K562 (cell line): ENCODE measurements around the gene NRN1L. TPM values are rescaled to one million over a fixed set of nuclear protein-coding genes. Genes with fewer than 3 reads are reported as not detected.
A peak's percentile ranks its signal among the peaks of the same experiment; 100 is the strongest.

Experiments
- ATAC-seq: fragments of 200-7000 bp; cut with Tn5 transposase; 3 replicates; pipeline ENCODE4 v1.9.1; 2020; ENCODE audit warnings: moderate library complexity
- BruUV-seq: library from RNA; stranded (reverse); fragments of 400-500 nt; replicated peaks from 2 replicates; lab custom pipeline; 2021; lab: Mats Ljungman, UMichigan
- CTCF ChIA-PET: fragments of 300-600 bp; formaldehyde crosslinking; extraction: SDS; loops from one replicate; lab custom pipeline; 2021; ENCODE audit warnings: low intra/inter-chr PET ratio; lab: Yijun Ruan, JAX
- POLR2A ChIA-PET: fragments of 300-600, 350-650 bp; sonication (Branson Sonifier 250); formaldehyde crosslinking; extraction: SDS; loops from one replicate; lab custom pipeline; 2021; ENCODE audit warnings: antibody characterized with exemption, inconsistent platforms; lab: Yijun Ruan, JAX
- DNase-seq, 4 experiments: peaks; one replicate each; pipeline versions ENCODE4 v3.0.0 to v3.0.0-alpha.2; 2011 to 2018; ENCODE audit warnings: low spot score in 3 of 4, mixed read lengths in 3 of 4; ENCODE audit errors: extremely low read depth in 1 of 4
- FAIRE-seq: peaks from 2 replicates; lab custom pipeline; 2011; peaks lifted over from hg19 to GRCh38; lab: Jason Lieb, UNC
- H2AFZ ChIP-seq: 2 replicates; pipeline ENCODE4 v1.6.0; 2011; ENCODE audit warnings: low read depth, low read length, control low read depth, inconsistent platforms
- H3K27ac ChIP-seq: fragments of 200-600 bp; 3 replicates; pipeline ENCODE4 v1.8.0; 2011; ENCODE audit warnings: low read depth, mild to moderate bottlenecking, control low read depth, inconsistent platforms, low read length, moderate library complexity, mixed read lengths; ENCODE audit errors: extremely low read depth
- H3K27me3 ChIP-seq, 2 experiments: fragments of 300-600 bp in 1 of 2; 2 replicates in 1 of 2; 3 replicates in 1 of 2; pipeline versions ENCODE4 v1.6.0 to v1.8.0; 2011; ENCODE audit warnings: inconsistent platforms in 2 of 2, low read length in 2 of 2, mild to moderate bottlenecking in 1 of 2, mixed read lengths in 1 of 2, moderate library complexity in 1 of 2; ENCODE audit not compliant: control insufficient read depth in 2 of 2, insufficient read depth in 2 of 2
- H3K36me3 ChIP-seq: fragments of 300-600 bp; 3 replicates; pipeline ENCODE4 v1.8.0; 2011; ENCODE audit warnings: mild to moderate bottlenecking, low read length, inconsistent platforms; ENCODE audit not compliant: control insufficient read depth, insufficient read depth
- H3K4me1 ChIP-seq, 2 experiments: fragments of 200-600 bp in 1 of 2; replicated peaks in 1 of 2; 2 replicates in 1 of 2; 3 replicates in 1 of 2; pipeline versions ENCODE4 v1.5.1 to v1.8.0; 2011; ENCODE audit warnings: inconsistent platforms in 2 of 2, low read length in 2 of 2, mild to moderate bottlenecking in 1 of 2, mixed read lengths in 1 of 2, moderate library complexity in 1 of 2; ENCODE audit not compliant: control insufficient read depth in 2 of 2, insufficient read depth in 2 of 2
- H3K4me2 ChIP-seq: 2 replicates; pipeline ENCODE4 v1.6.1; 2011; ENCODE audit warnings: low read length, control low read depth, inconsistent platforms, mixed read lengths; ENCODE audit not compliant: insufficient read depth
- H3K4me3 ChIP-seq: fragments of 200-600 bp; sonication (generic), shearing (Covaris generic); 2 replicates; pipeline ENCODE4 v1.5.1; 2016; ENCODE audit warnings: control low read depth, inconsistent platforms
- H3K79me2 ChIP-seq: fragments of 200-600 bp; 3 replicates; pipeline ENCODE4 v1.8.0; 2011; ENCODE audit warnings: low read length, inconsistent platforms; ENCODE audit not compliant: control insufficient read depth, insufficient read depth
- H3K9ac ChIP-seq, 2 experiments: 2 replicates each; pipeline versions ENCODE4 v1.6.0 to v1.6.1; 2011; ENCODE audit warnings: low read depth in 2 of 2, low read length in 2 of 2, control low read depth in 1 of 2, inconsistent platforms in 1 of 2, mild to moderate bottlenecking in 1 of 2, mixed read lengths in 1 of 2; ENCODE audit not compliant: insufficient read depth in 1 of 2
- H3K9me1 ChIP-seq: one replicate; pipeline ENCODE4 v1.6.0; 2011; ENCODE audit warnings: inconsistent platforms, mild to moderate bottlenecking, low read length, moderate library complexity; ENCODE audit not compliant: control insufficient read depth, insufficient read depth
- H3K9me3 ChIP-seq: replicated peaks from 2 replicates; pipeline ENCODE4 v1.5.1; 2011; ENCODE audit warnings: low read depth, low read length, inconsistent platforms; ENCODE audit not compliant: control insufficient read depth, insufficient read depth
- H4K20me1 ChIP-seq: replicated peaks from 2 replicates; pipeline ENCODE4 v1.6.1; 2011; ENCODE audit warnings: low read length, inconsistent platforms, mixed read lengths; ENCODE audit not compliant: control insufficient read depth, insufficient read depth
- CEBPG ChIP-seq, 3 experiments: fragments of 200-800 bp in 1 of 3; sonication (Bioruptor generic) in 1 of 3; sonication (generic) in 1 of 3; formaldehyde crosslinking in 1 of 3; IDR thresholded peaks in 2 of 3; conservative IDR thresholded peaks in 1 of 3; 2 replicates each; pipeline versions ENCODE4 v1.6.1 to v1.8.0; 2016 to 2022; ENCODE audit warnings: missing compliant biosample characterization in 2 of 3, missing genetic modification characterization in 2 of 3, mild to moderate bottlenecking in 1 of 3, missing genetic modification reagents in 1 of 3
- DDX20 ChIP-seq: fragments of 450-650 bp; IDR thresholded peaks from 2 replicates; pipeline ENCODE4 v1.6.1; 2016; ENCODE audit warnings: missing genetic modification characterization, low read depth, mild to moderate bottlenecking, missing compliant biosample characterization, moderate library complexity
- DIDO1 ChIP-seq: fragments of 450-650 bp; IDR thresholded peaks from 2 replicates; pipeline ENCODE4 v1.6.1; 2016; ENCODE audit warnings: low read depth, missing biosample characterization, missing genetic modification characterization
- ELF1 ChIP-seq: fragments of 200-800 bp; sonication (Bioruptor generic); IDR thresholded peaks from 2 replicates; pipeline ENCODE4 v1.6.1; 2016; ENCODE audit warnings: missing genetic modification characterization, missing compliant biosample characterization
- EP300 ChIP-seq: IDR thresholded peaks from 2 replicates; pipeline ENCODE4 v1.6.1; 2012; ENCODE audit warnings: low read length, improper control_type of control experiment
- SAFB ChIP-seq: fragments of 200-400 bp; formaldehyde crosslinking; IDR thresholded peaks from 2 replicates; pipeline ENCODE4 v1.6.1; 2017; ENCODE audit warnings: low read depth, low read length, borderline replicate concordance
- SIX5 ChIP-seq, 2 experiments: IDR thresholded peaks; 2 replicates each; pipeline ENCODE4 v1.6.1; 2011; ENCODE audit warnings: low read length in 2 of 2, borderline replicate concordance in 1 of 2, low read depth in 1 of 2, mild to moderate bottlenecking in 1 of 2, moderate library complexity in 1 of 2; ENCODE audit not compliant: insufficient read depth in 1 of 2
- SMARCE1 ChIP-seq: fragments of 450-650 bp; IDR thresholded peaks from 2 replicates; pipeline ENCODE4 v1.7.1; 2016; ENCODE audit warnings: mild to moderate bottlenecking
- ZNF583 ChIP-seq: fragments of 250-450 bp; sonication (Bioruptor Pico); IDR thresholded peaks from 2 replicates; pipeline ENCODE4 v1.4.0; 2020
- ZNF766 ChIP-seq: fragments of 200-800 bp; sonication (Bioruptor generic); conservative IDR thresholded peaks from 2 replicates; pipeline ENCODE4 v1.6.1; 2016; ENCODE audit warnings: missing genetic modification characterization, missing compliant biosample characterization
- ZNF830 ChIP-seq: fragments of 250-450 bp; sonication (Bioruptor Pico); IDR thresholded peaks from 2 replicates; pipeline ENCODE4 v1.5.0; 2021; ENCODE audit warnings: mild to moderate bottlenecking
- WGBS: fragments of 100-300 bp; shearing (Covaris generic); methylation state at CpG from one replicate; pipeline ENCODE4 v1.1.6; 2016; ENCODE audit warnings: low coverage, mixed read lengths; ENCODE audit not compliant: insufficient coverage; ENCODE audit errors: missing lambda C conversion rate; 5-methylcytosine and 5-hydroxymethylcytosine counted together
- in situ Hi-C: fragments of 300-500 bp; cut with MboI; formaldehyde crosslinking; loops from 4 replicates; pipeline ENCODE4 v1.15.0; 2018; ENCODE audit warnings: inconsistent platforms, mixed read lengths
- intact Hi-C: fragments of 100-400 bp; cut with micrococcal nuclease; formaldehyde crosslinking; loops from 2 replicates; pipeline ENCODE4 v1.14.2; 2022
- polyA plus RNA-seq, 8 experiments: library from polyadenylated mRNA; depleted of rRNA in 4 of 8; stranded (reverse) in 5 of 8; unstranded in 3 of 8; fragments of >200 nt; fragmentation: Nextera tagmentation in 2 of 8; fragmentation: Illumina TruSeq in 1 of 8; extraction: Ambion mirVana in 2 of 8; extraction: Trizol in 1 of 8; gene quantifications; 2 replicates each; pipeline versions ENCODE4 v1.2.1 to v1.2.3, GENCODE V29; 2011 to 2014; ENCODE audit warnings: inconsistent platforms in 1 of 8, missing spikeins in 1 of 8
- total RNA-seq, 7 experiments: library from RNA; depleted of rRNA in 6 of 7; stranded (reverse); fragments of >200 nt in 6 of 7; fragmentation: Illumina TruSeq in 2 of 7; extraction: Trizol in 2 of 7; gene quantifications; 2 replicates each; pipeline versions ENCODE4 v1.2.1 to v1.2.3, GENCODE V29; 2011 to 2021; ENCODE audit warnings: low replicate concordance in 1 of 7
- TF ChIP-seq, protein P1 (sequence below): IDR thresholded peaks from 2 replicates; pipeline ENCODE4 v1.6.1; 2011; ENCODE audit warnings: borderline replicate concordance, low read depth, mild to moderate bottlenecking, moderate library complexity, low read length; ENCODE audit not compliant: insufficient read depth, poor library complexity, severe bottlenecking
- TF ChIP-seq, protein P2 (sequence below): sonication (generic); formaldehyde crosslinking; IDR thresholded peaks from 2 replicates; pipeline ENCODE4 v1.8.1; 2023; ENCODE audit warnings: missing genetic modification reagents, mild to moderate bottlenecking, borderline replicate concordance
- TF ChIP-seq, protein P3 (sequence below): fragments of 450-650 bp; formaldehyde crosslinking; IDR thresholded peaks from 2 replicates; pipeline ENCODE4 v1.4.0; 2022; ENCODE audit warnings: missing genetic modification characterization

NRN1L gene
- total and polyA plus RNA-seq, 9 of the 15 experiments (the other 6 are each of a cell fraction or from before 2014, with no cell fraction given), result 0.22 to 0.86 (median 0.61) TPM; not detected in 5

DNA sequence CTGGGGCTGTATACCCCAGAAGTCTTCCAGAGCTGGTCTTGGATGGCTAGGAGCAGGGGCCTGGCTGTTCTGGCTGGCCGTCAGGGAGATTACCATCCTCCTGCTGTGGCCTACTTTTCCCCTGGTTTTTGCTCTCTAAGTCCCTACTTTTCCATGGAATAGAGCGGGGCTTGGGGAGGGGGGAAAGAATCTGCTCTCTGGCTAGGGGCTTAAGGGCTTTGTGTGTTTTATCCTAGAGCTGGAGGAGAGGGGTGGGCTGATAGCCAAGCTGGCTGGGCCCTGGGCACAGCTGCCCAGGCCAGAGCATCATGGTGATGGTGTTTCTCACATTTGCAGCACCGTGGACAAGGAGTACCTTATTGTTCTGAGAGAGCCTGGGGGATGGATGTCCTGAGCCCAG is 3.6 kb downstream of the NRN1L start:
- no peak overlapping the region for H3K4me2 ChIP-seq
- in situ Hi-C loops, result no loop called here
- 0 out of 4 replicates have a peak overlapping the region, but pooled peaks of 1 of the 2 experiments have one; percentile 37 for H3K9ac ChIP-seq
- peaks cover 5% of the 10 kb centered on the region for H3K79me2 ChIP-seq
- CTCF ChIA-PET, result no interaction called here
- H3K27ac ChIP-seq, result no peak overlapping the region
- FAIRE-seq (no peak), ATAC-seq (no peak), DNase-seq (no peak)
- no peak overlapping the region for H3K4me3 ChIP-seq
- POLR2A ChIA-PET, result interaction anchor here (0.8 to 3.1 kb wide), 2 partner anchors 10 to 17 kb away, joined by 3 to 11 read pairs; no protein-coding TSS in a partner anchor
- H2AFZ ChIP-seq, result no peak overlapping the region
- peaks cover 9 to 39% of the 10 kb centered on the region in 2 experiments; a peak in 4 of 5 replicates for H3K4me1 ChIP-seq
- H3K36me3 ChIP-seq, result peaks cover 19% of the 10 kb centered on the region; the same call in 2 of the 3 replicates
- H3K9me3 ChIP-seq, result no peaks in the 10 kb centered on the region
- peaks cover 12% of the 10 kb centered on the region for H4K20me1 ChIP-seq
- 80% methylated on average over 3 of the region's 3 CpGs for WGBS
- no peaks in the 10 kb centered on the region for H3K27me3 ChIP-seq
- H3K9me1 ChIP-seq, result no peaks in the 10 kb centered on the region
- BruUV-seq, result no TSS peak
- intact Hi-C loops, result loop anchor here (10.0 kb wide), 1 partner anchor 156 kb away; no protein-coding TSS in a partner anchor
- no peak for TF ChIP-seq SMARCE1
- TF ChIP-seq ZNF583 (CRISPR knock-in tag), result no peak
- TF ChIP-seq EP300, result no peak
- TF ChIP-seq CEBPG (CRISPR knock-in tag; IDR thresholded peaks at IDR 0.05), result no peak
- TF ChIP-seq CEBPG (tag; conservative IDR thresholded peaks at IDR 0.05 in 1 of 2, IDR thresholded peaks at IDR 0.05 in 1 of 2), result no peak
- no peak for TF ChIP-seq ZNF830 (CRISPR knock-in tag)
- TF ChIP-seq ELF1 (tag), result no peak
- TF ChIP-seq, protein P1, sequence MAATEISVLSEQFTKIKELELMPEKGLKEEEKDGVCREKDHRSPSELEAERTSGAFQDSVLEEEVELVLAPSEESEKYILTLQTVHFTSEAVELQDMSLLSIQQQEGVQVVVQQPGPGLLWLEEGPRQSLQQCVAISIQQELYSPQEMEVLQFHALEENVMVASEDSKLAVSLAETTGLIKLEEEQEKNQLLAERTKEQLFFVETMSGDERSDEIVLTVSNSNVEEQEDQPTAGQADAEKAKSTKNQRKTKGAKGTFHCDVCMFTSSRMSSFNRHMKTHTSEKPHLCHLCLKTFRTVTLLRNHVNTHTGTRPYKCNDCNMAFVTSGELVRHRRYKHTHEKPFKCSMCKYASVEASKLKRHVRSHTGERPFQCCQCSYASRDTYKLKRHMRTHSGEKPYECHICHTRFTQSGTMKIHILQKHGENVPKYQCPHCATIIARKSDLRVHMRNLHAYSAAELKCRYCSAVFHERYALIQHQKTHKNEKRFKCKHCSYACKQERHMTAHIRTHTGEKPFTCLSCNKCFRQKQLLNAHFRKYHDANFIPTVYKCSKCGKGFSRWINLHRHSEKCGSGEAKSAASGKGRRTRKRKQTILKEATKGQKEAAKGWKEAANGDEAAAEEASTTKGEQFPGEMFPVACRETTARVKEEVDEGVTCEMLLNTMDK, result no peak
- no peak for TF ChIP-seq DIDO1 (tag)
- TF ChIP-seq, protein P2, sequence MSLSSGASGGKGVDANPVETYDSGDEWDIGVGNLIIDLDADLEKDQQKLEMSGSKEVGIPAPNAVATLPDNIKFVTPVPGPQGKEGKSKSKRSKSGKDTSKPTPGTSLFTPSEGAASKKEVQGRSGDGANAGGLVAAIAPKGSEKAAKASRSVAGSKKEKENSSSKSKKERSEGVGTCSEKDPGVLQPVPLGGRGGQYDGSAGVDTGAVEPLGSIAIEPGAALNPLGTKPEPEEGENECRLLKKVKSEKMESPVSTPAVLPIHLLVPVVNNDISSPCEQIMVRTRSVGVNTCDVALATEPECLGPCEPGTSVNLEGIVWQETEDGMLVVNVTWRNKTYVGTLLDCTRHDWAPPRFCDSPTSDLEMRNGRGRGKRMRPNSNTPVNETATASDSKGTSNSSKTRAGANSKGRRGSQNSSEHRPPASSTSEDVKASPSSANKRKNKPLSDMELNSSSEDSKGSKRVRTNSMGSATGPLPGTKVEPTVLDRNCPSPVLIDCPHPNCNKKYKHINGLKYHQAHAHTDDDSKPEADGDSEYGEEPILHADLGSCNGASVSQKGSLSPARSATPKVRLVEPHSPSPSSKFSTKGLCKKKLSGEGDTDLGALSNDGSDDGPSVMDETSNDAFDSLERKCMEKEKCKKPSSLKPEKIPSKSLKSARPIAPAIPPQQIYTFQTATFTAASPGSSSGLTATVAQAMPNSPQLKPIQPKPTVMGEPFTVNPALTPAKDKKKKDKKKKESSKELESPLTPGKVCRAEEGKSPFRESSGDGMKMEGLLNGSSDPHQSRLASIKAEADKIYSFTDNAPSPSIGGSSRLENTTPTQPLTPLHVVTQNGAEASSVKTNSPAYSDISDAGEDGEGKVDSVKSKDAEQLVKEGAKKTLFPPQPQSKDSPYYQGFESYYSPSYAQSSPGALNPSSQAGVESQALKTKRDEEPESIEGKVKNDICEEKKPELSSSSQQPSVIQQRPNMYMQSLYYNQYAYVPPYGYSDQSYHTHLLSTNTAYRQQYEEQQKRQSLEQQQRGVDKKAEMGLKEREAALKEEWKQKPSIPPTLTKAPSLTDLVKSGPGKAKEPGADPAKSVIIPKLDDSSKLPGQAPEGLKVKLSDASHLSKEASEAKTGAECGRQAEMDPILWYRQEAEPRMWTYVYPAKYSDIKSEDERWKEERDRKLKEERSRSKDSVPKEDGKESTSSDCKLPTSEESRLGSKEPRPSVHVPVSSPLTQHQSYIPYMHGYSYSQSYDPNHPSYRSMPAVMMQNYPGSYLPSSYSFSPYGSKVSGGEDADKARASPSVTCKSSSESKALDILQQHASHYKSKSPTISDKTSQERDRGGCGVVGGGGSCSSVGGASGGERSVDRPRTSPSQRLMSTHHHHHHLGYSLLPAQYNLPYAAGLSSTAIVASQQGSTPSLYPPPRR (CRISPR knock-in tag), result no peak
- TF ChIP-seq, protein P3, sequence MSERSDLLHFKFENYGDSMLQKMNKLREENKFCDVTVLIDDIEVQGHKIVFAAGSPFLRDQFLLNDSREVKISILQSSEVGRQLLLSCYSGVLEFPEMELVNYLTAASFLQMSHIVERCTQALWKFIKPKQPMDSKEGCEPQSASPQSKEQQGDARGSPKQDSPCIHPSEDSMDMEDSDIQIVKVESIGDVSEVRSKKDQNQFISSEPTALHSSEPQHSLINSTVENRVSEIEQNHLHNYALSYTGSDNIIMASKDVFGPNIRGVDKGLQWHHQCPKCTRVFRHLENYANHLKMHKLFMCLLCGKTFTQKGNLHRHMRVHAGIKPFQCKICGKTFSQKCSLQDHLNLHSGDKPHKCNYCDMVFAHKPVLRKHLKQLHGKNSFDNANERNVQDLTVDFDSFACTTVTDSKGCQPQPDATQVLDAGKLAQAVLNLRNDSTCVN (CRISPR knock-in tag), result no peak
- no peak for TF ChIP-seq DDX20 (tag)
- no peak for TF ChIP-seq SIX5 (IDR thresholded peaks at IDR 0.05; ENCODE audit: borderline replicate concordance in 1 of 2, insufficient read depth in 1 of 2, low read depth in 1 of 2, low read length in 2 of 2)
- TF ChIP-seq ZNF766 (CRISPR knock-in tag), result no peak
- no peak for TF ChIP-seq SAFB
